Measurements from ENCODE around the gene HCST. TPM values are rescaled to one million over a fixed set of nuclear protein-coding genes. Genes with fewer than 3 reads are reported as not detected.

The HCST gene, protein sequence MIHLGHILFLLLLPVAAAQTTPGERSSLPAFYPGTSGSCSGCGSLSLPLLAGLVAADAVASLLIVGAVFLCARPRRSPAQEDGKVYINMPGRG
- not detected in 2 replicates for total RNA-seq

DNA sequence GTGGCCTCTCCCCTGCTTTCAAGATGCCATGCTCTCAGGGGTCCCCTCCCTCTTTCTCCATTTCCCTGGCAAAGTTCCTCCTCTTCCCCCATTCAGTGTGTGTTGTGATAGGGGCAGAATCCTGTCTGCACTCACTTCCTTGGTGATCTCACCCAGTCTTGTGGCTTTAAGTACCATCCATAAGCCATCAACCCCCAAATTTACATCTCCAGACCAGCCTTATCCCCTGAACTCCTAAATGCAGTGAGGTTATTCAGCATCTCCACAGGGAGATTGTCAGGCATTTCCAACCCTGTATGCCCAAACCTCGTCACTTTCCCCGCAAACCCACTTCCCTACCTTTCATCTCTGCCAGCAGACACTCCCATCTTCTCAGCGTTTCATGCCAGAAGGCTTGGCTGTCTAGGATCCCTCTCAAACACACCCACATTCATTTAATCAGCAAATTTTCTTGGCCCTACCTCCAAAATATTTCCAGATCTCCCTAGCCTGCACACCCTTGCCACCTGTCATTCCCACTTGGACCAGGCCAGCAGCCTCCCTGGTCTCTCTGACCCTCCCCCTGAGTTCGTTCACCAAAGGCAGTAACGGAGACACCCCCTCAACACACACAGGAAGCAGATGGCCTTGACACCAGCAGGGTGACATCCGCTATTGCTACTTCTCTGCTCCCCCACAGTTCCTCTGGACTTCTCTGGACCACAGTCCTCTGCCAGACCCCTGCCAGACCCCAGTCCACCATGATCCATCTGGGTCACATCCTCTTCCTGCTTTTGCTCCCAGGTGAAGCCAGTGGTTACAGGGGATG is at the start of gene HCST:
Gene HCST (plus strand): TSS at position 676 of the 808 bp plus-strand sequence. CDS start 65 bp downstream, at position 741.

DNA sequence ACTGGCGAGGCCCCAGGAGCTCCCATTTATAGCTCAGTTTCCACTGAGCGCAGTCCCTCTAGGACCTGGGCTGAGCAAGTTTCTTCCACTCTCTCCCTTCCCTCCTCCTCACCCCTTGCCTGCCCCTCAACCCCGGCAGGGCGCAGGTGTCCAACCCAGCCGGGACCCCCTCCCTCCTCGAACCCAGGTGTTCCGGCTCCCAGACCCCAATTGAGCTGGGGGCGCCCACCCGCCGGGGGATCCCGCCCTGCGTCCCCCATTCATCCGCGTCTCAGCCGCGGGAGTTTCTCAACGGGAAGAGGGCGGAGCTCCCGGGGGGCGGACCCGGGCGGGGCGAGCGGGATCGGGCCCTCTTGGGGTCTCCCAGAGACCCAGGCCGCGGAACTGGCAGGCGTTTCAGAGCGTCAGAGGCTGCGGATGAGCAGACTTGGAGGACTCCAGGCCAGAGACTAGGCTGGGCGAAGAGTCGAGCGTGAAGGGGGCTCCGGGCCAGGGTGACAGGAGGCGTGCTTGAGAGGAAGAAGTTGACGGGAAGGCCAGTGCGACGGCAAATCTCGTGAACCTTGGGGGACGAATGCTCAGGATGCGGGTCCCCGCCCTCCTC is 45.7 kb upstream of the HCST start, which contains the start of gene KIRREL2:
Gene KIRREL2 (plus strand): TSS at position 366 of the 604 bp plus-strand sequence. CDS start 209 bp downstream, at position 575.

DNA sequence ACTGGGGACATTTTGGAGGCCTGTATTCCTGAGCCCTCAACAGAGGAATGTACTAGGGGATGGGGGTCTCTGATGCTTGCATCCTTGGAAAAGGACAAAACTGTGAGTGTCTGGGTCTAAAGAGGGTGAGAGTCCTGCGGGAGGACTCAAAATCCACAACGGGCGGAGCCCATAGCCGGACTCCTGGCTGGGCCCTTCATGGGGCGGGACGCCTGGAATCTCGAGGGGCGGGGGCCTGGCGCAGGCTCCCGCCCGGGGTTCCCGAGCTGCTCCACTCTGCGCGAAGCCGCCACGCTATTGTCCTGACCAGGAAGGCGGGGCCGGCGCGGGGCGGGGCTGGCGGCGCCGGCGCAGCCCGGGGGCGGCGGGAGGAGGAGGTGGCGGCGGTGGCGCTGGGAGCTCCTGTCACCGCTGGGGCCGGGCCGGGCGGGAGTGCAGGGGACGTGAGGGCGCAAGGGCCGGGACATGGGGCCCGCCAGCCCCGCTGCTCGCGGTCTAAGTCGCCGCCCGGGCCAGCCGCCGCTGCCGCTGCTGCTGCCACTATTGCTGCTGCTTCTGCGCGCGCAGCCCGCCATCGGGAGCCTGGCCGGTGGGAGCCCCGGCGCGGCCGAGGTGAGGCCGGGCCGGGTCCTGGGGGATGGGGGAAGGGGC is 34.0 kb upstream of the HCST start, which contains the start of gene APLP1:
Gene APLP1 (plus strand): TSS at position 403 of the 651 bp plus-strand sequence. CDS start 63 bp downstream, at position 466.

DNA sequence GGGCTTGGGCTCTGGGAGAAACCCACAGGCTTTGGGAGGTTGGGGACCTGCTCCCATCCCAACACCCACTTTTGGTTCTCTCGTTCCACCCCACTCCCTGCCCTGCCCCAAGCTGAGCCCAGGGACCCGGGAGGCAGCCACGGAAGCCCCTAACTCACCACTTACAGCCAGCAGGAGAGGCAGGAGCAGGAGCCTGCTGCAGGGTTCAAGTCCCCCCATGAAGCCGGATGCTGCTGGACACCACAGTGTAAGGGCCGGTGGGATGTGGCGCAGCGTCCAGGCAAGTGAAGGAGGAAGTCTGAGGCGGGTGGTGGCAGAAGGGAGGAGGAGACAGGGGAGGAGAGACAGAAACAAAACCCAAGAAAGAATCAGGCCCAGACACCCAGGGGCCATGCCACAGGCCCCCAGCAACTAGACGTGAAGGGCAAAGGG is 5.7 kb downstream of the HCST start, which contains the start of gene TYROBP:
Gene TYROBP (minus strand): TSS at position 286 of the 432 bp plus-strand sequence. CDS start 67 bp downstream, at position 219.

DNA sequence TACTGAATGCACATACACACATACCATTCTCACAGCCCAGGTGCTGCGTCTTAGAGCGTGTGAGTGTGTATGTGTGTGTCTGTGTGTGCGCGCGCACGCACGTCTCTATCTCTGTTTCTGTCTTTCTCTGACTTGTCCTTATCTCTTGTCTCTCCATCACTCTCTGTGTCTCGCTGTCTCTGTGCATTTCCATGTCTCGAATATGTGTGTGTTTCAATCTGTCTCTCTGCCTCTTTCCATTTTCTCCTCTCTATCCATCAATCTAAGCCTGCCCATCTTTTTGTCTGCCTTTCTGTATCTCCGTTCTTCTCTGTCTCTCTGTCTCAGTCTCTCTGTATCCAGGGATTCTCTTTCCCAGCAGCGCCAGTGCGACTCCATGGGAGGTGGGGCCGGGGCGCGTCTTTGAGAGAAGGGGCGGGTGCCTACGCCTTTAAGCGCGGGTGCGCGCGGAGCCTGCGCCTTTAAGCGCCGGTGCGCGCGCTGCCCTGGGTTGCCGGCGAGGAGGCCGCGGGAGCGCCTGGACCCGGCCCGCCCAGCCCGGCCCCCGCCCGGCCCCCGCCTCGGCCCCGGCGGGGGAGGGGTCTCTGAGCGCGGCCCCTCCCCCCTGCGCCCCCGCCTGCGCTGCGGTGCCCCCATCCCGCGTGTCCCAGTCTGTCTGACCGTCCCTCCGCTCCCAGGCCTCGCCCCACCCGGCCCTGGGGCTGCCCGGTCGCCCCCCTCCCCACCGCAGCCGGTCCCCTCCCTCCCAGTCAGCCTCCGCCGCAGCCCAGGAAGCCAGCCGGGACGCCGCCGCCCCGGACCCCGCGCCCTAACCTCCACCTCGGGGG is 33.8 kb downstream of the HCST start, which contains the start of gene LRFN3:
Gene LRFN3 (plus strand): TSS at position 464 of the 827 bp plus-strand sequence. CDS start 3,052 bp downstream, outside the sequence.

Other genes starting within 250 kb of the HCST start
- not detected in 2 replicates for gene UPK1A, start 236.0 kb upstream of the HCST start, total RNA-seq
- gene ZBTB32, start 198.0 kb upstream of the HCST start, total RNA-seq = not detected in 2 replicates
- 16.7 and 19.3 TPM in 2 replicates for gene KMT2B, start 184.5 kb upstream of the HCST start, total RNA-seq
- 6.3 and 6.7 TPM in 2 replicates for gene IGFLR1, start 160.1 kb upstream of the HCST start, total RNA-seq
- gene U2AF1L4, start 157.1 kb upstream of the HCST start, total RNA-seq = 7.9 and 9.1 TPM in 2 replicates
- 45.9 and 62.3 TPM in 2 replicates for gene PSENEN, start 156.9 kb upstream of the HCST start, total RNA-seq
- 10.4 and 43.5 TPM in 2 replicates for gene LIN37, start 154.0 kb upstream of the HCST start, total RNA-seq
- gene HSPB6, start 145.5 kb upstream of the HCST start, total RNA-seq = 0.35 TPM in 1 of 2 replicates, not detected in the other
- 6.5 and 19.5 TPM in 2 replicates for gene PROSER3, start 144.4 kb upstream of the HCST start, total RNA-seq
- 5.6 and 7.5 TPM in 2 replicates for gene ARHGAP33, start 127.0 kb upstream of the HCST start, total RNA-seq
- gene PRODH2, start 89.7 kb upstream of the HCST start, total RNA-seq = not detected in 2 replicates
- gene NPHS1, start 50.0 kb upstream of the HCST start, total RNA-seq = not detected in 2 replicates
- 0.14 TPM in 1 of 2 replicates, not detected in the other for gene KIRREL2, start 45.6 kb upstream of the HCST start, total RNA-seq
- 1.9 and 2.8 TPM in 2 replicates for gene APLP1, start 34.0 kb upstream of the HCST start, total RNA-seq
- gene NFKBID, start 2.0 kb upstream of the HCST start, total RNA-seq = 4.8 and 21.3 TPM in 2 replicates
- not detected in 2 replicates for gene TYROBP, start 5.8 kb downstream of the HCST start, total RNA-seq
- gene LRFN3, start 33.8 kb downstream of the HCST start, total RNA-seq = 6.5 and 10.8 TPM in 2 replicates
- 34.6 and 81.5 TPM in 2 replicates for gene SDHAF1, start 92.7 kb downstream of the HCST start, total RNA-seq
- 2.9 and 3.9 TPM in 2 replicates for gene SYNE4, start 106.3 kb downstream of the HCST start, total RNA-seq
- gene ALKBH6, start 111.7 kb downstream of the HCST start, total RNA-seq = 38.7 and 48.2 TPM in 2 replicates
- 0.19 and 0.28 TPM in 2 replicates for gene CLIP3, start 130.3 kb downstream of the HCST start, total RNA-seq
- gene THAP8, start 151.8 kb downstream of the HCST start, total RNA-seq = 3.5 and 6.8 TPM in 2 replicates
- 4.3 and 5.4 TPM in 2 replicates for gene WDR62, start 152.4 kb downstream of the HCST start, total RNA-seq
- not detected in 2 replicates for gene OVOL3, start 208.6 kb downstream of the HCST start, total RNA-seq
- 52.7 and 73.0 TPM in 2 replicates for gene POLR2I, start 212.3 kb downstream of the HCST start, total RNA-seq
- gene TBCB, start 212.9 kb downstream of the HCST start, total RNA-seq = 239 and 256 TPM in 2 replicates
- gene CAPNS1, start 237.5 kb downstream of the HCST start, total RNA-seq = 206 and 280 TPM in 2 replicates
- 0.35 TPM in 1 of 2 replicates, not detected in the other for gene COX7A1, start 249.9 kb downstream of the HCST start, total RNA-seq